ENCODE results near the gene HSPBP1. TPM values are rescaled to one million over a fixed set of nuclear protein-coding genes. Genes with fewer than 3 reads are reported as not detected.

The HSPBP1 gene
- total and polyA plus RNA-seq, 2 of the 13 experiments (the other 11 are each of a cell fraction or from before 2014, with no cell fraction given) = 22.3 to 33.7 TPM

DNA sequence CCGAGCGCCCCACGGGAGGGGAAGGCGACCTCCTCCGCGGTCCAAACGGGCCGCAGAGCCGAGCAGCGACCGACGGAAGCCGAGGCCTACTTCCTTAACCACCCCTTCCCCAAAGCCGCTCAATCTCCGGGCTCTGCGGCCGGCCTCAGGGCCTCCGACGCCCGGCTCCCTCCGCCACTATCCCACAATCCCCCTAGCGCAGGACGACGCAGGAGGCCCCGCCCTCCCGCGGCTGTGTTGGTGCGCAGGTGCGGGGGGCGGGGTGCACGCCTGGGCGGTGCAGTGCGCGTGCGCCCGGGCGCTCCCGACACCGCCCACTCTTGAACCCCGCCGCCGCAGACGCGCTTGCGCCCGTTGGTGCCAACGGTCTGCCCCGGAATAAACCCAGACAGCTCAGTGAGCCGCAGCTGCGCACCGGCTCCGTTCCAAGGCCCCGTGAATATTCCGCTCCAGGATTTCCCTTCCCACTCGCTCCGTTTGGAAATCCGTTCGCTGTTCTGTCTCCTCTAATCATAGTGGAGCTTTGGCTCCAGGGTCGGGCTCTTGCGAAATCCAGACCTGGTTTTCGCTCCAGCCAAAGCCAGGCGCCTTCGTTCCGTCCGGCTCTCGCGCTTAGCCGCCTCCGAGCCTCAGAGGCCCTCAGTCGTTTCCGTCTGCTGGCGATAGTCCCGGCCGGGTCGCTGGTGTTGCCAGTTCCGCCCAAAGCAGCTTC is 20.9 kb downstream of the HSPBP1 start, which contains the start of gene PPP6R1 (continued):
- TF ChIP-seq, protein P1, sequence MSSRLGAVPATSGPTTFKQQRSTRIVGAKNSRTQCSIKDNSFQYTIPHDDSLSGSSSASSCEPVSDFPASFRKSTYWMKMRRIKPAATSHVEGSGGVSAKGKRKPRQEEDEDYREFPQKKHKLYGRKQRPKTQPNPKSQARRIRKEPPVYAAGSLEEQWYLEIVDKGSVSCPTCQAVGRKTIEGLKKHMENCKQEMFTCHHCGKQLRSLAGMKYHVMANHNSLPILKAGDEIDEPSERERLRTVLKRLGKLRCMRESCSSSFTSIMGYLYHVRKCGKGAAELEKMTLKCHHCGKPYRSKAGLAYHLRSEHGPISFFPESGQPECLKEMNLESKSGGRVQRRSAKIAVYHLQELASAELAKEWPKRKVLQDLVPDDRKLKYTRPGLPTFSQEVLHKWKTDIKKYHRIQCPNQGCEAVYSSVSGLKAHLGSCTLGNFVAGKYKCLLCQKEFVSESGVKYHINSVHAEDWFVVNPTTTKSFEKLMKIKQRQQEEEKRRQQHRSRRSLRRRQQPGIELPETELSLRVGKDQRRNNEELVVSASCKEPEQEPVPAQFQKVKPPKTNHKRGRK (CRISPR knock-in tag; IDR thresholded peaks at IDR 0.05) = no peak
- peak; percentile 75; the same call in 1 of the 2 replicates for TF ChIP-seq TP53 (CRISPR knock-in tag; conservative IDR thresholded peaks at IDR 0.05)
- no peak for TF ChIP-seq SUZ12 (IDR thresholded peaks at IDR 0.05; ENCODE audit: low read depth, low read length)
- TF ChIP-seq ZNF205 (CRISPR knock-in tag; IDR thresholded peaks at IDR 0.05) = peak; percentile 90
- TF ChIP-seq, protein P2, sequence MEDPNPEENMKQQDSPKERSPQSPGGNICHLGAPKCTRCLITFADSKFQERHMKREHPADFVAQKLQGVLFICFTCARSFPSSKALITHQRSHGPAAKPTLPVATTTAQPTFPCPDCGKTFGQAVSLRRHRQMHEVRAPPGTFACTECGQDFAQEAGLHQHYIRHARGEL (CRISPR knock-in tag; IDR thresholded peaks at IDR 0.05) = no peak
- TF ChIP-seq ARNTL (CRISPR knock-in tag; IDR thresholded peaks at IDR 0.05) = no peak; the same call in 1 of the 2 replicates
- no peak for TF ChIP-seq ARNT (IDR thresholded peaks at IDR 0.05)
- TF ChIP-seq NFE2 (CRISPR knock-in tag; IDR thresholded peaks at IDR 0.05) = no peak
- peak; percentile 92; the same call in 1 of the 2 replicates for TF ChIP-seq ZNF614 (CRISPR knock-in tag; IDR thresholded peaks at IDR 0.05; ENCODE audit: borderline replicate concordance)
- TF ChIP-seq ZNF549 (CRISPR knock-in tag; IDR thresholded peaks at IDR 0.05) = no peak
- TF ChIP-seq KLF11 (CRISPR knock-in tag; IDR thresholded peaks at IDR 0.05) = peak; percentile 45; the same call in 1 of the 2 replicates
- TF ChIP-seq ZNF709 (CRISPR knock-in tag; IDR thresholded peaks at IDR 0.05) = peak; percentile 90
- no peak for TF ChIP-seq NBN (conservative IDR thresholded peaks at IDR 0.05)
- TF ChIP-seq, protein P3, sequence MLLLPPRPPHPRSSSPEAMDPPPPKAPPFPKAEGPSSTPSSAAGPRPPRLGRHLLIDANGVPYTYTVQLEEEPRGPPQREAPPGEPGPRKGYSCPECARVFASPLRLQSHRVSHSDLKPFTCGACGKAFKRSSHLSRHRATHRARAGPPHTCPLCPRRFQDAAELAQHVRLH (CRISPR knock-in tag; IDR thresholded peaks at IDR 0.05; ENCODE audit: borderline replicate concordance, low read depth) = peak; percentile 95; the same call in 1 of the 2 replicates
- peak; percentile 27 for TF ChIP-seq AGO1 (IDR thresholded peaks at IDR 0.05; ENCODE audit: low read depth, low read length, poor library complexity, severe bottlenecking)
- 0 out of 2 replicates have a peak, but pooled peaks have one; percentile 73 for TF ChIP-seq ZNF367 (CRISPR knock-in tag; IDR thresholded peaks at IDR 0.05; ENCODE audit: borderline replicate concordance)
- TF ChIP-seq, protein P4, sequence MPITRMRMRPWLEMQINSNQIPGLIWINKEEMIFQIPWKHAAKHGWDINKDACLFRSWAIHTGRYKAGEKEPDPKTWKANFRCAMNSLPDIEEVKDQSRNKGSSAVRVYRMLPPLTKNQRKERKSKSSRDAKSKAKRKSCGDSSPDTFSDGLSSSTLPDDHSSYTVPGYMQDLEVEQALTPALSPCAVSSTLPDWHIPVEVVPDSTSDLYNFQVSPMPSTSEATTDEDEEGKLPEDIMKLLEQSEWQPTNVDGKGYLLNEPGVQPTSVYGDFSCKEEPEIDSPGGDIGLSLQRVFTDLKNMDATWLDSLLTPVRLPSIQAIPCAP (CRISPR knock-in tag; IDR thresholded peaks at IDR 0.05; ENCODE audit: low read depth) = no peak
- TF ChIP-seq SIN3B (IDR thresholded peaks at IDR 0.05; ENCODE audit: low read length) = peak; percentile 68
- TF ChIP-seq ZFP90 (CRISPR knock-in tag; IDR thresholded peaks at IDR 0.05; ENCODE audit: borderline replicate concordance) = no peak
- TF ChIP-seq, protein P5, sequence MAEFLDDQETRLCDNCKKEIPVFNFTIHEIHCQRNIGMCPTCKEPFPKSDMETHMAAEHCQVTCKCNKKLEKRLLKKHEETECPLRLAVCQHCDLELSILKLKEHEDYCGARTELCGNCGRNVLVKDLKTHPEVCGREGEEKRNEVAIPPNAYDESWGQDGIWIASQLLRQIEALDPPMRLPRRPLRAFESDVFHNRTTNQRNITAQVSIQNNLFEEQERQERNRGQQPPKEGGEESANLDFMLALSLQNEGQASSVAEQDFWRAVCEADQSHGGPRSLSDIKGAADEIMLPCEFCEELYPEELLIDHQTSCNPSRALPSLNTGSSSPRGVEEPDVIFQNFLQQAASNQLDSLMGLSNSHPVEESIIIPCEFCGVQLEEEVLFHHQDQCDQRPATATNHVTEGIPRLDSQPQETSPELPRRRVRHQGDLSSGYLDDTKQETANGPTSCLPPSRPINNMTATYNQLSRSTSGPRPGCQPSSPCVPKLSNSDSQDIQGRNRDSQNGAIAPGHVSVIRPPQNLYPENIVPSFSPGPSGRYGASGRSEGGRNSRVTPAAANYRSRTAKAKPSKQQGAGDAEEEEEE (CRISPR knock-in tag; IDR thresholded peaks at IDR 0.05; ENCODE audit: borderline replicate concordance) = peak; percentile 59; the same call in 1 of the 2 replicates
- no peak for TF ChIP-seq ZNF468 (CRISPR knock-in tag; IDR thresholded peaks at IDR 0.05)
- TF ChIP-seq TFDP2 (CRISPR knock-in tag; IDR thresholded peaks at IDR 0.05) = peak; percentile 86
- TF ChIP-seq, protein P6, sequence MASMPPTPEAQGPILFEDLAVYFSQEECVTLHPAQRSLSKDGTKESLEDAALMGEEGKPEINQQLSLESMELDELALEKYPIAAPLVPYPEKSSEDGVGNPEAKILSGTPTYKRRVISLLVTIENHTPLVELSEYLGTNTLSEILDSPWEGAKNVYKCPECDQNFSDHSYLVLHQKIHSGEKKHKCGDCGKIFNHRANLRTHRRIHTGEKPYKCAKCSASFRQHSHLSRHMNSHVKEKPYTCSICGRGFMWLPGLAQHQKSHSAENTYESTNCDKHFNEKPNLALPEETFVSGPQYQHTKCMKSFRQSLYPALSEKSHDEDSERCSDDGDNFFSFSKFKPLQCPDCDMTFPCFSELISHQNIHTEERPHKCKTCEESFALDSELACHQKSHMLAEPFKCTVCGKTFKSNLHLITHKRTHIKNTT (CRISPR knock-in tag; IDR thresholded peaks at IDR 0.05) = 0 out of 2 replicates have a peak, but pooled peaks have one; percentile 24
- TF ChIP-seq ZSCAN9 (CRISPR knock-in tag; IDR thresholded peaks at IDR 0.05; ENCODE audit: borderline replicate concordance) = peak; percentile 92

Data from HepG2 (cell line).